ENCODE results near the gene HSPA1B.
"Not testable (repeated sequence)": the region's sequence is repeated elsewhere in the genome, so short reads cannot be mapped to it uniquely, and the experiment has no call there.

The HSPA1B gene

DNA sequence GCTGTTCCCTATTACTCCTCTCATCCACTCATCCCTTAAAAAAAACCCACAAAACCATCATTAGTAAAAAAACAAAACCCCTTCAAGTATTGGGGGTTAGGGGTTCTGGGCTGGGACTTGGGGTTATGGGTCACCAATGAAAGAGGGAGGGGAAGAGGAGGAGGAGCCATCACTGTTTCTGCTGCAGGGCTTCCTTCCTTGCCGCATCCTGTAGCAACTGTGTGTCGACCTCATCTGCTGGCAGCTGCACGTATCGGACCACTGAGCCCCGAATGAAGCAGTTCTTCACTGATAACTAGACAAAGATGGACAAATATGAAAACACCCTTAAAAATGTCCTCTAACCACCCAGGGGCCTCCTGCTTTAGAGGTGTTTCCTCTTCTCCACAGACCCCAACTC lies 29.9 kb upstream of the HSPA1B start:
- DNase-seq (ENCODE audit: low read depth in 2 of 2) = no peak

DNA sequence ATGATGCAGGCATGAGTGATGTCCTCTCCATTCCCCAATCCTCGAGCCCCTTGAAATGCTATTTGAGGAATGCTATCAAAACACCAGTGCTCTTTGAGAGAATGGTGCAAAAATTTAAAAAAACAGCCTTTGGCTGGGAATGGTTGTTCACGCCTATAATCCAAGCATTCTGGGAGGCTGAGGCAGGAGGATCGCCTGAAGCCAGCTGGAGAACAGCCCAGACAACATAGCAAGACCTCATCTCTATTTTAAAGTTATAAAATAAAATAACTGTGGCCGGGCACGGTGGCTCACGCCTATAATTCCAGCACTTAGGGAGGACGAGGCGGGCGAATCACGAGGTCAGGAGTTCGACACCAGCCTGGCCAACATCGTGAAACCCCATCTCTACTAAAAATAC lies 27.8 kb upstream of the HSPA1B start:
- no peak for DNase-seq (ENCODE audit: low read depth in 2 of 2)

DNA sequence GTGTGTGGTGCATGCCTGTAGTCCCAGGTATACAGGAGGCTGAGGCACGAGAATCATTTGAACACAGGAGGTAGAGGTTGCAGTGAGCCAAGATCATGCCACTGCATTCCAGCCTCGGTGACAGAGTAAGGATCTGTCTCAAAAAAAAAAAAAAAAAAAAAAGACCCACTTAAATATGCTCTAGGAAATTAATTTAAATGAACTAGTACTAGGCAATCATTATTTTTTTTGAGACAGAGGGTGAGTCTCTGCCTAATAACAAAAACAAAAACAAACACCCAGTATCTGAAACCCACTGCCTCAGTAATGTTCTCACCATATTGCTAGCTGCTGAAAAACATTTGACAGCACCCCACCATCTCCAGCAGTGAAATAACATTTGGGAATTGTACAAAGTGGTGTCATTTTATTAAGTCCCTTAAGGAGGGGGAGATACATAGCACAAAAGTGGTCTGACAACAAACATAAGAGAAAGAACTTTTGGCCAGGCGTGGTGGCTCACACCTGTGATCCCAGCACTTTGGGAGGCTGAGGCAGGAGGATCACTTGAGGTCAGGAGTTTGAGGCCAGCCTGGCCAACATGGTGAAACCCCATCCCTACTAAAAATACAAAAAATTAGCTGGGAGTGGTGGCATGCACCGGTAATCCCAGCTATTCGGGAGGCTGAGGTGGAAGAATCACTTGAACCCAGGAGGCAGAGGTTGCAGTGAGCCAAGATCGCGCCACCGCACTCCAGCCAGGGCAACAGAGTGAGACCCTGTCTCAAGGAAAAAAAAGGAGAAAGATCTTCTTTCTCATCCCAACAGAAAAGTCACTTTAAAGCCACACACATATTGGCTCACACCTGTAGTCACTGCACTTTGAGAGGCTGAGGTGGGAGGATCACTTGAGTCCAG lies 26.3 kb upstream of the HSPA1B start:
- DNase-seq (ENCODE audit: low read depth in 2 of 2) = not testable (repeated sequence)

DNA sequence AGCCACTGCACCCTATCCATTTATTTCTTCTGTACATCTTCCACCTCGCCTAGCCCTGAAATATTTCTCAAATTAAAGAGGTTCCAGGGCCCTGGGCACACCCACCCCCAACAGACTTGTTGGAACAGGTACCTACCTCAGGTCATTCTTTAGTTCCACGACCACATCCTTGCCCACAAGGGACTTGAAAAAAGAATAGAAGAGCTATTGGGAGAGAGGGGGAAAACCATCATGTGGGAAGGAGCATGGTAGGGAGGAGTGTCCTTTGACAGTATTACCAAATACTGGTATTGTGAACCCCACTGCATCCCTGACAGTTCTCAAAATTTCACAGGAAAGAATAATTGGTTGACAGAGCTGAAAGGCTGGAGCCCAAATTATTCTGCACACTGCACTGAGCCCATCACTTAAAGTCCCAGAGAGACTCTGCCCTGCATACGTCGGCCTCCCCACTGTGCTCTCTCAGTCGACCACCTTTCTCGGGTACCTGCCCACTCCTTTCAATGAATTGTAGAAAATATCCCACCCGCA lies 21.5 kb upstream of the HSPA1B start:
- no peak for DNase-seq (ENCODE audit: low read depth in 2 of 2)

DNA sequence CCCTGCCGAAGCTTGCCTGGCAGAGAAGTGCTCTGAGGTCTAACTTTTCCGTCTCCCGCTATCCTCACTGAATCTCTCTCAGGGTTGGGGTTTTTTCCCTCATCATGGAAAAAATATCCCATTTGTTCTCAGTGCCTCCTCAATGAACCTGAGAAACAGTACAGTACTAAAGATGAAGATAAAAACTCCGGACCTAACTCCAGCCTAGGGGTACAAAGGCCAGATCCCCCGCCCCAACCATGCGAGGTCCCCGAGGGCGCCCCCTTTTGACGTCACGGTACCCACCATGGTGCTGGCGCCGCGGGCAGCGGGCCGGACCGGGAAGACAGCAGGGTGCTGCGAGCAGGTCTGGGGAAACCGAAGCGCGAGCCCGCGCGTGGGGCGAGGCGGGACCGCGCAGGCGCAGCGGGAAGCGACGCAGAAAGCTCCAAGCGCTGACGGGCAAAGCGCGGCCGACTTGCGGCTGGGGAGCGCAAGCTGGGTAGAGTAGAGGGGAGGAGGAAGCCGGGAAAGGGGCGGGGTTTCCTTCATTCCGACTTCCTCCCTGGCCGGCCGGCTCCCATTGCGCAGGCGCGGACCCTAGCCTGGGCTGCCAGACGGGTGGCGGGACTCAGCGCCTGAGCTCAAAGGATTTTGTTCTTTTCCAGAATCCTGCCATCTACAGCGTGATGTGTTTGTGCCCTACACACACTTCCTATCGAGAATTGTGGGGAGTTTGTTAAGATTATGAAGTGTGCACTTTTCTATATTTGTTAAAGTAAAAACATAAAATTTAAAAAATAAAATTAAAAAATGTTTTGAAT lies 20.9 kb upstream of the HSPA1B start, which contains the start of gene LSM2:
LSM2 (minus strand) TSS at position 497 of the 803 bp plus-strand sequence; CDS start at position 288, 209 bp downstream.
- DNase-seq (ENCODE audit: low read depth in 2 of 2) = peak; percentile 95

DNA sequence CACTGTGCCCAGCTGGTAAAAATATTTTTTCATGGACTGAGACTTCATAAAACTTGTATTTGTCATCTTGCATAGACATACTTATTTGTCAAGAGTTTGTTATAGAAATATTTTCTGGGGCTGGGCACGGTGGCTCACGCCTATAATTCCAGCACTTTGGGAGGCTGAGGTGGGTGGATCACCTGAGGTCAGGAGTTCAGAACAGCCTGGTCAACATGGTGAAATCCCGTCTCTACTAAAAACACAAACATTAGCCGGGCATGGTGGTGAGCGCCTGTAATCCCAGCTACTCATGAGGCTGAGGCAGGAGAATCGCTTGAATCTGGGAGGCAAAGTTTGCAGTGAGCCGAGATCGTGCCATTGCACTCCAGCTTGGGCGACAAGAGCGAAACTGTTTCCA lies 18.9 kb upstream of the HSPA1B start:
- DNase-seq (ENCODE audit: low read depth in 2 of 2) = not testable (repeated sequence)

DNA sequence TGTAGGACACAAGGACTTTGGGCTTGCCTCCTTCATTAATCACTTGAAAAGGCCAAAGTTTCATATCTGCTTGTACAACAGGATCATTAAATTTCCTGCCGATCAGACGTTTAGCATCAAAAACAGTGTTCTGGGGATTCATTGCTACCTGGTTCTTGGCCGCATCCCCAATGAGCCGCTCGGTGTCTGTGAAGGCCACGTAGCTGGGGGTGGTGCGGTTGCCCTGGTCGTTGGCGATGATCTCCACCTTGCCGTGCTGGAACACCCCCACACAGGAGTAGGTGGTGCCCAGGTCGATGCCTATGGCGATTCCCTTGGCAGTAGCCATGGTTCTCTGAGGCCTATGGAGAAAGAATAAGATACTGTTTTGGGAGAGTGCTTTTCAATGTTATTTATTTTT lies 15.9 kb upstream of the HSPA1B start:
- no peak for DNase-seq (ENCODE audit: low read depth in 2 of 2)

DNA sequence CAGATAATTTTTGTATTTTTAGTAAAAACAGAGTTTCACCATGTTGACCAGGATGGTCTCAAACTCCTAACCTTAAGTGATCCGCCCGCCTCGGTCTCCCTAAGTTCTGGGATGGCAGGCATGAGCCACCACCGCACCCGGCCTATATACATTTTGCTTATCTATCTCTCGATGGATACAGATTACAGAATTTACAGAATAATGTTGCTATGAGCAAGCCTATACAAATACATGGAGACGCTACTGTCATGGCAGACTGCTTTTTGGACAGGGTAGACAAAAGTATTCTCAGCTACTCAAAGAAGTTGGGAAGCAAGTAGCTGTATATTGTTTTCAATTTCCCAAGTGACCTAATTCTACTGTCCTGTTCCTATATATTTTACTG lies 14.1 kb upstream of the HSPA1B start:
- no peak for DNase-seq (ENCODE audit: low read depth in 2 of 2)

DNA sequence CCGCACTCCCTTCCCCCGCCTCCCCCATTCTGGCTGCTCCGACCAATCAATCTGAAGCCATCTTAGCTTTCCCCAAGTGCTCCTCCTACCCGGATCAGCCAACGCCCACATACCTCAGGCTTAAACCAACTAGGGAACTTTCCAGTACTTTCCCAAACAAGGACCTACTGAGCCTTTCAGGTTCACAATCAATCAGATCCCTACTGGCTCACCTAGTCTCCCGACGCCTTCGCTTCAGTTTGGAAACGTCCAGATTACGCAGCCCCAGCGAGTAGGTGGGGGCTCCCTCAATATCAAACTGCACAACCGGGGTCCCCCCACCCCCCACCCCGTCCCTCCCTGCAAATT lies 12.9 kb upstream of the HSPA1B start:
- DNase-seq (ENCODE audit: low read depth in 2 of 2) = peak in 1 of 2 donors; percentile 50

DNA sequence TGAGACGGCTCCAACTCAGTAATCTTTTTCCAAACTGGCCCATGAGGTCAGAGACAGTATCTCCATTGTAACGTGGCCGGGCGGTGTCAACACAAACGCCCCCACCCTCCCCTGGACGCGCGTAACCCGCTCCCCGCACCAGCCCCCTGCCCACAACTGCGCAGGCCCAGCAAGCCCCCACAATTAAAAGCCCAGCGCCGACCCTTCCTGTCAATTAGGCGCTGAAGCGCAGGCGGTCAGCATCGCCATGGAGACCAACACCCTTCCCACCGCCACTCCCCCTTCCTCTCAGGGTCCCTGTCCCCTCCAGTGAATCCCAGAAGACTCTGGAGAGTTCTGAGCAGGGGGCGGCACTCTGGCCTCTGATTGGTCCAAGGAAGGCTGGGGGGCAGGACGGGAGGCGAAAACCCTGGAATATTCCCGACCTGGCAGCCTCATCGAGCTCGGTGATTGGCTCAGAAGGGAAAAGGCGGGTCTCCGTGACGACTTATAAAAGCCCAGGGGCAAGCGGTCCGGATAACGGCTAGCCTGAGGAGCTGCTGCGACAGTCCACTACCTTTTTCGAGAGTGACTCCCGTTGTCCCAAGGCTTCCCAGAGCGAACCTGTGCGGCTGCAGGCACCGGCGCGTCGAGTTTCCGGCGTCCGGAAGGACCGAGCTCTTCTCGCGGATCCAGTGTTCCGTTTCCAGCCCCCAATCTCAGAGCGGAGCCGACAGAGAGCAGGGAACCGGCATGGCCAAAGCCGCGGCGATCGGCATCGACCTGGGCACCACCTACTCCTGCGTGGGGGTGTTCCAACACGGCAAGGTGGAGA lies 12.3 kb upstream of the HSPA1B start, which contains the start of the genes HSPA1A and HSPA1L:
HSPA1A (plus strand) TSS at position 519 of the 814 bp plus-strand sequence; CDS start at position 733, 214 bp downstream.
HSPA1L (minus strand) TSS at position 259 of the 814 bp plus-strand sequence. CDS start 3,311 bp downstream, outside the sequence.
- peak; percentile 45 to 51 for DNase-seq (ENCODE audit: low read depth in 2 of 2)

DNA sequence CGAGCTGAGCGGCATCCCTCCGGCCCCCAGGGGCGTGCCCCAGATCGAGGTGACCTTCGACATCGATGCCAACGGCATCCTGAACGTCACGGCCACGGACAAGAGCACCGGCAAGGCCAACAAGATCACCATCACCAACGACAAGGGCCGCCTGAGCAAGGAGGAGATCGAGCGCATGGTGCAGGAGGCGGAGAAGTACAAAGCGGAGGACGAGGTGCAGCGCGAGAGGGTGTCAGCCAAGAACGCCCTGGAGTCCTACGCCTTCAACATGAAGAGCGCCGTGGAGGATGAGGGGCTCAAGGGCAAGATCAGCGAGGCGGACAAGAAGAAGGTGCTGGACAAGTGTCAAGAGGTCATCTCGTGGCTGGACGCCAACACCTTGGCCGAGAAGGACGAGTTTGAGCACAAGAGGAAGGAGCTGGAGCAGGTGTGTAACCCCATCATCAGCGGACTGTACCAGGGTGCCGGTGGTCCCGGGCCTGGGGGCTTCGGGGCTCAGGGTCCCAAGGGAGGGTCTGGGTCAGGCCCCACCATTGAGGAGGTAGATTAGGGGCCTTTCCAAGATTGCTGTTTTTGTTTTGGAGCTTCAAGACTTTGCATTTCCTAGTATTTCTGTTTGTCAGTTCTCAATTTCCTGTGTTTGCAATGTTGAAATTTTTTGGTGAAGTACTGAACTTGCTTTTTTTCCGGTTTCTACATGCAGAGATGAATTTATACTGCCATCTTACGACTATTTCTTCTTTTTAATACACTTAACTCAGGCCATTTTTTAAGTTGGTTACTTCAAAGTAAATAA lies 10.2 kb upstream of the HSPA1B start:
- not testable (repeated sequence) for DNase-seq (ENCODE audit: low read depth in 2 of 2)

DNA sequence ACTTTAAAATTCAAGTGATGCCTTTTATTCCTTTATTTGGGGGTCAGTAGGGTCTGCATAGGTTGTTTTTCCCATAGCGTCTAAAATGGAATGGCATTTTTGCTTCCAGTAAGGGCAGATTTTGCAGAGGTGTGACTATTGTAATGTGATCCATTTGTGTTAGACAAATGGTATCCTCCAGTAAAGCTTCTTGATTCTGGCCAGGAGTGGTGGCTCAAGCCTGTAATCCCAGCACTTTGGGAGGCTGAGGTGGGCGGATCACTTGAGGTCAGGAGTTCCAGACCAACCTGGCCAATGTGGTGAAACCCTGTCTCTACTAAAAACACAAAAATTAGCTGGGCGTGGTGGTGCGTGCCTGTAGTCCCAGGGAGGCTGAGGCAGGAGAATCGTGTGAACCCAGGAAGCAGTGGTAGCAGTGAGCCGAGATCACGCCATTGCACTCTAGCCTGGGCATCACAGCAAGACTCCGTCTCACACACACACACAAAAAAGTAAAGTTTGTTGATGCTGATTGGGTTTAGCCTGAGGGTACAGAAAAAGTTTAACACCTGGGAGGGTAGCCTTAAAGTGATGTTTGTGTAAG lies 9.5 kb upstream of the HSPA1B start:
- not testable (repeated sequence) for DNase-seq (ENCODE audit: low read depth in 2 of 2)

DNA sequence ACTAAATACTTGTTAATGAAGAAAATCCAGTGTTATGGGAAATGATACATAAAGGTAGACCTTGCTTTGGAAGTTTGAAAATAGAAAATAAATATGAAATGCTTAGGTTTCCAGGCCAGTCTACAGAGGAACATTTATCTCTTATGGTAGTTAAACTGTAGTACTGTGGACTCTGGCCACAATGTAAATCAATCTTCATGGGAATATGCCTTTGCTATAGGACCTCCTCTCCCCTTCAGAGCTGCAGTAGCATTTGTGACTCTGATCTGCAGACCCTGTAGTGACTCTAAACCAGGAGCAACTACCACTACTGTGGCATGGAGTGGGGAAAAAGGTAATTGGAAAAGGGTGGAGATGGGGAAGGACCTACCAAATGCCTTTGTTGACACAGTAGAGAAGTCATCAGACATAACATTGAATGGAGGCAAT lies 7.7 kb upstream of the HSPA1B start:
- DNase-seq (ENCODE audit: low read depth in 2 of 2) = no peak

DNA sequence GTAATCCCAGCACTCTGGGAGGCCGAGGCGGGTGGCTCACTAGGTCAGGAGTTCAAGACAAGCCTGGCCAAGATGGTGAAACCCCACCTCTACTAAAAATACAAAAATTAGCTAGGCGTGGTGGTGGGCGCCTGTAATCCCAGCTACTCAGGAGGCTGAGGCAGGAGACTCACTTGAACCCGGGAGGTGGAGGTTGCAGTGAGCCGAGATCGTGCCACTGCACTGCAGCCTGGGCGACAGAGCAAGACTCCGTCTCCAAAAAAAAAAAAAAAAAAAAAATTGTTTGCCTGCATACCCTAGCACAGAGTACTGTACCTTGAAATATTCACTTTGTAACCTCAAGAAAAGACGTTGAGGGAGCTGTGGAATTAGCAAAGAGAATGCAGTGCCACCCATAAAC lies 7.1 kb upstream of the HSPA1B start:
- not testable (repeated sequence) for DNase-seq (ENCODE audit: low read depth in 2 of 2)

DNA sequence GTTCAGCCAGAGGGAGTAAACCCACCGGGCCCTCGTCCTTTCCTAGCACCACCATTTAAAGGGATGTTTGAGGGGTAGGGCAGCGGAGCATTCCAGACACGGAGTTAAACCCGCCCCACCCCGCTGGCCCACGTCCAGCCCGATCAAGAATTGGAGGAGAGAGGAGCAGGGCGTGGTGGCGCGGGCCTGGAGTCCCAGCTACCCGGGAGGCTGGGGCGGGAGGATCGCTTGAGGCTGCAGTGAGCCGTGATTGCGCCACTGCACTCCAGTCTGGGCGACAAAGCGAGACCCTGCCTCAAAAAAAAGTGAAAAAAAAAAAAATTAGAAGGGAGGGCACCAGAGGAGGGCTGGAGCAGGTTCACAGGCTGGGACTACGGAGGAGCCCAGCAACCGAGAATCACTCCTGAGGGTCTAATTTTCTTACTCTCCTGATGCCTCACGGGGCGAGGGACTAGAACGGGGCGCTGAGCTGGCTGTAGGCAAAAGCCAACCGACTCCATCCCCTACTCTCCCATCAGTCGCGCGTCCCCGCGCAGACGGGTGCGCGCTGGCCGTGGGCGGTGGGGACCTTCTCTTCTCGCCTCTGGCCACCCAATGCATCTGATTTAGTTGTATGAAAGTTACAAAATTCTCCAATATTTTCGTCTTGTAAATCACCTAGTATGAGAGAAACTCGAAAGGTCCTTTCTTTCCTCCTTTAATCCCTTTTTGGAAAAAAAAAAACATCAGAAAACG lies 6.1 kb upstream of the HSPA1B start:
- no peak for DNase-seq (ENCODE audit: low read depth in 2 of 2)

DNA sequence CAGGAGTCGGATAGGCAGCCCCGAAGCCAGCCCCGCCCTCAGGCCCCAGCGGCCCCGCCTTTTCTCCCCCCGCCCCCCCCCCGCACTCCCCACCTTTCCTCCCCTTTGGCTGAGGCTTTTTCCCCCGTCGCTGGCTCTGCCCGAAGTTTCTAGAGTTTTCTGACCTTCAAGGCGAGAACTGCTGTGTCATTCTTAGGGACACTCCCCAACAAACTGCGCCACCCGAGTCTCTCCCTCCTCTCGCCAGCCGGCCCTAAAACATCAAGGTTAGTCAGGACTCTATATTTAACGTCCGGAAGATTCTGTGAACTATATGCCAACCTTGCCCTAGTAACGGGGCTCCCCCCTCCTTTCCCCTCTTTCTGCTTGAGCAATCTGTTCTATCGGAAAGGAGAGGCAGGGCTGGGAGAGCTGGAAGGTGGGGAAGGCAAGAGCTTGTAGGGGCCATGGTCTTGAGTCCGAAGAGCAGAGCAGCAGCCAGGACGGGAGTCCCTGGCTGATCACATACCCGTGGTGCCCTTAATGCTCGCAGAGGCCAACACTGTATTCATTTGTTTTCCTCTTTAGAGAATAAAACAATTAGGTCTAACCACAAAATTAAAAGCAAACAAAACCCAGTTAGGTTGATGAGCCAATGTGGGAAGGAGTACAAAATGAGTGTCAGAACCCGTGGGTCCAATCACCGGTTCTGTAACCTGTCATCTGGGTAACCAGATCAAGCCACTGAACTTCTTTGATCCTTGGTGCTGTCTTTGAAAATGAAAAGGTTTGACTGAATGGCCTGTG lies 5.3 kb upstream of the HSPA1B start:
- DNase-seq (ENCODE audit: low read depth in 2 of 2) = peak in 1 of 2 donors; percentile 36

DNA sequence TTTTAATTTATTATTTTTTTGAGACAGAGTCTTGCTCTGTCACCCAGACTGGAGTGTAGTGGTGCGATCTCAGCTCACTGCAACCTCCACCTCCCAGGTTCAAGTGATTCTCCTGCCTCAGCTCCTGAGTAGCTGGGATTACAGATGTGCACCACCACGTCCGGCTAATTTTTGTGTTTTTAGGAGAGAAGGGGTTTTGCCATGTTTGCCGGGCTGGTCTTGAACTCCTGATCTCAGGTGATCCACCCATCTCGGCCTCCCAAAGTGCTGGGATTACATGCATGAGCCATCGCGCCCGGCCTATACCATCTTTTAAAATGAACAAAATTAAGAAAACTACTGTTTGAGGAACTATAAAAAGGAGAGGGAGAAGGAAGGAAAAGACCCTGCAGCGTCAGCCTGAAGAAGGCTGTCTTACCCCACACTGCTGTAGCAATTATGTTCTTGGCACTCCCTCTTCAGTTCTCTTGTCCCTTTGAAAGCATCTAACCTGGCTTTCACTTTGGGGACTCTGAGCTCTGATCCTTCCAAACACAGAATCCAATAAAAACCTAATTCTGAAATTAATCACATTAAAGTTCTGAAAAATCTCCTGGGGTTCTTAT lies 3.8 kb upstream of the HSPA1B start:
- not testable (repeated sequence) for DNase-seq (ENCODE audit: low read depth in 2 of 2)

DNA sequence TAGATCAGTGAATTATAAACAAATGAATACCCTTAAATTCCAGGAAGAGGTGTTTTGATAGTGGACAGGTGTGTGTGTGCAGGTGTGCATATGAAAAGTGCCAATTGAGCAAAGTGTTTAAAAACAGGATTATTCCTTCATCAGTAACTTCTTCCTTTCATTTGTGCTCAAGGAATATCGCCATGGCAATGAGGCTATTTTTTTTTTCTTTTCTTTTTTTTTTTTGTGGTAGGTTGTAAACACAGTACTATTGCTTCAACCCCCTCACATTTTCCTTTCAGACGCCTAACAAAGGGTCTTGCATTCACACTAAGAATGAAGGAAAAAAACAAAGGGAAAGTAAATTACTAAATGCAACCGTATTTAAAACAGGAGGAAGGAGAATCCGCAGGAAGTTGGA lies 2.0 kb upstream of the HSPA1B start:
- DNase-seq (ENCODE audit: low read depth in 2 of 2) = no peak
